Neuronal stem cell (in vitro differentiated cells): ENCODE results near the gene ANKZF1.
A peak's percentile ranks its signal among the peaks of the same experiment; 100 is the strongest.

Experiments
- DNase-seq: peaks from one replicate; pipeline ENCODE4 v3.0.0-alpha.2; 2013; ENCODE audit warnings: low spot score
- H2AFZ ChIP-seq: one replicate; pipeline ENCODE4 v1.6.1; 2013; ENCODE audit warnings: mild to moderate bottlenecking, low read length, inconsistent platforms
- H2AK5ac ChIP-seq: 2 replicates; pipeline ENCODE4 v1.6.1; 2013; ENCODE audit warnings: low read depth, mild to moderate bottlenecking, inconsistent platforms, low read length, moderate library complexity, mixed read lengths
- H2BK120ac ChIP-seq: 2 replicates; pipeline ENCODE4 v1.6.1; 2013; ENCODE audit warnings: low read depth, mild to moderate bottlenecking, inconsistent platforms, low read length, moderate library complexity, mixed read lengths
- H2BK12ac ChIP-seq: one replicate; pipeline ENCODE4 v1.6.1; 2013; ENCODE audit warnings: low read length, inconsistent platforms
- H2BK15ac ChIP-seq: 2 replicates; pipeline ENCODE4 v1.6.1; 2013; ENCODE audit warnings: mild to moderate bottlenecking, low read length, inconsistent platforms, mixed read lengths
- H2BK5ac ChIP-seq: one replicate; pipeline ENCODE4 v1.6.1; 2013; ENCODE audit warnings: inconsistent platforms, mild to moderate bottlenecking, low read length, moderate library complexity
- H3K14ac ChIP-seq: one replicate; pipeline ENCODE4 v1.6.1; 2013; ENCODE audit warnings: low read length, inconsistent platforms
- H3K18ac ChIP-seq: 2 replicates; pipeline ENCODE4 v1.6.1; 2013; ENCODE audit warnings: low read length, inconsistent platforms
- H3K23ac ChIP-seq: 2 replicates; pipeline ENCODE4 v1.6.1; 2013; ENCODE audit warnings: low read depth, mild to moderate bottlenecking, mixed read lengths, low read length, inconsistent platforms; ENCODE audit not compliant: poor library complexity
- H3K27ac ChIP-seq: replicated peaks from 3 replicates; pipeline ENCODE4 v1.5.1; 2013; ENCODE audit warnings: low read length, inconsistent platforms
- H3K27me3 ChIP-seq, 3 experiments: 2 replicates each; pipeline ENCODE4 v1.6.1; 2013; ENCODE audit warnings: low read length in 3 of 3, mild to moderate bottlenecking in 2 of 3, inconsistent platforms in 1 of 3, low read depth in 1 of 3, mixed read lengths in 1 of 3, moderate library complexity in 1 of 3; ENCODE audit not compliant: control insufficient read depth in 3 of 3, insufficient read depth in 3 of 3
- H3K36me3 ChIP-seq, 2 donors: replicated peaks in 1 of 2; 2 replicates each; pipeline ENCODE4 v1.6.1; 2013; ENCODE audit warnings: low read length in 2 of 2; ENCODE audit not compliant: control insufficient read depth in 2 of 2, insufficient read depth in 2 of 2
- H3K4ac ChIP-seq: 2 replicates; pipeline ENCODE4 v1.6.1; 2013; ENCODE audit warnings: inconsistent platforms, mild to moderate bottlenecking, low read length, moderate library complexity
- H3K4me1 ChIP-seq, 2 donors: 1 replicate in 1 of 2; 2 replicates in 1 of 2; pipeline ENCODE4 v1.6.1; 2013; ENCODE audit warnings: low read length in 2 of 2, low read depth in 1 of 2; ENCODE audit not compliant: control insufficient read depth in 2 of 2, insufficient read depth in 1 of 2
- H3K4me2 ChIP-seq: one replicate; pipeline ENCODE4 v1.6.1; 2013; ENCODE audit warnings: mild to moderate bottlenecking, low read length, inconsistent platforms; ENCODE audit not compliant: insufficient read depth, poor library complexity, severe bottlenecking
- H3K4me3 ChIP-seq, 2 donors: 2 replicates each; pipeline ENCODE4 v1.5.1; 2013; ENCODE audit warnings: low read length in 2 of 2, mild to moderate bottlenecking in 2 of 2, inconsistent platforms in 1 of 2, moderate library complexity in 1 of 2
- H3K79me1 ChIP-seq: one replicate; pipeline ENCODE4 v1.6.1; 2013; ENCODE audit warnings: low read depth, mild to moderate bottlenecking, inconsistent platforms, low read length, moderate library complexity
- H3K9ac ChIP-seq: one replicate; pipeline ENCODE4 v1.6.1; 2013; ENCODE audit warnings: mild to moderate bottlenecking, low read depth, low read length, inconsistent platforms; ENCODE audit not compliant: poor library complexity
- H3K9me3 ChIP-seq, 2 donors: replicated peaks in 1 of 2; 2 replicates each; pipeline versions ENCODE3 to v1.6.1; 2013; ENCODE audit warnings: low read length in 2 of 2, mild to moderate bottlenecking in 2 of 2, inconsistent platforms in 1 of 2, low read depth in 1 of 2, mixed read lengths in 1 of 2, moderate library complexity in 1 of 2; ENCODE audit not compliant: control insufficient read depth in 2 of 2, insufficient read depth in 1 of 2
- H4K8ac ChIP-seq: one replicate; pipeline ENCODE4 v1.6.1; 2013; ENCODE audit warnings: low read depth, mild to moderate bottlenecking, inconsistent platforms, low read length, moderate library complexity
- H4K91ac ChIP-seq: one replicate; pipeline ENCODE4 v1.6.1; 2013; ENCODE audit warnings: low read length, low read depth, mild to moderate bottlenecking, inconsistent platforms; ENCODE audit not compliant: poor library complexity
- WGBS, 2 donors: extraction: QIAGEN DNeasy Blood & Tissue Kit; methylation state at CpG; one replicate each; pipeline ENCODE4 v1.1.7; 2013; ENCODE audit warnings: missing lambda C conversion rate in 2 of 2, mixed read lengths in 1 of 2; ENCODE audit not compliant: insufficient read length in 2 of 2, insufficient replicate concordance in 1 of 2; ENCODE audit errors: extremely low coverage in 2 of 2; 5-methylcytosine and 5-hydroxymethylcytosine counted together

Gene ANKZF1

DNA sequence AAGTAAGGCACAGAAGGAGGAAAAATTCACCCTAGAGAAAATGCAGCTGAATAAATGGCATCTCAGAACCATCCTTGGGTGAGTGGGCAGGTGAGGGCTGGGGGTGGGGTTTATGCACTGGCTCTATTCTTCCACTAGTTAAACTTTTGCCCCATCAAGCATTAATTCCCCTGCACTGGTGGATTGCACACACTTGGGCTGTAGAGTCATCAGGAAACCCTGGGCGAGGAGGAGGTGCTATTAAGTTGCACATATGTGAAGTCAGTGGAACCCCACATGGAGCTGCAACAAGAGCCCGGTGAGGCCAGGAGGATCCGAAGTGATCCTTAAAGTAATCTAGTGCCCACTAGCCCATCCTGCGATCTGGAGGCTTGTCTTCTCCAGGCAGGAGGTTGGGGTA, 42.8 kb downstream of the ANKZF1 start:
- Histone ChIP-seq H3K4me1 (peaks cover 3 to 8% of the 10 kb centered on the region in 2 donors), H3K18ac (no peak overlapping the region), H3K36me3 (no peaks in the 10 kb centered on the region), H2BK12ac (no peak overlapping the region), H3K27ac (no peak overlapping the region), H3K9me3 (no peaks in the 10 kb centered on the region), H4K91ac (no peak overlapping the region), H2AK5ac (no peak overlapping the region), H3K14ac (no peak overlapping the region), H3K79me1 (peaks cover 3% of the 10 kb centered on the region), H2BK5ac (no peak overlapping the region), H3K9ac (no peak overlapping the region), H3K4me2 (no peak overlapping the region), H4K8ac (no peak overlapping the region), H3K23ac (no peak overlapping the region), H3K4ac (no peak overlapping the region), H3K4me3 (no peak overlapping the region), H2BK120ac (no peak overlapping the region), H2AFZ (no peak overlapping the region), H2BK15ac (no peak overlapping the region), H3K27me3 (peaks cover 0 to 46% (median 2%) of the 10 kb centered on the region in 3 experiments)
- no CpG with 5 or more reads among the region's 4 CpGs for WGBS, 2 donors
- DNase-seq = no peak

DNA sequence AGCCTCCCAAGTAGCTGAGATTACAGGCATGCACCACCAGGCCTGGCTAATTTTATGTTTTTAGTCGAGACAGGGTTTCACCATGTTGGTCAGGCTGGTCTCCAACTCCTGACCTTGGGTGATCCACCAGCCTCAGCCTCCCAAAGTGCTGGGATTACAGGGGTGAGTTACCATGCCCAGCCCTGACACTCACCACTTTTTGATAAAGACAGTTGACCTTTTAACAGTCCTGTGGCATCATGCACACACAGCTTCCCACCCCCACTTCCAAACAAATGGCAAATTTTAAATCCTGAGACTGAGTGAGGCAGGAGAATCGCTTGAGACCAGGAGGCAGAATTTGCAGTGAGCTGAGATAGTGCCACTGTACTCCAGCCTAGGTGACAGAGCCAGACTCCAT, 43.4 kb downstream of the ANKZF1 start:
- Histone ChIP-seq H4K91ac (no peak overlapping the region), H3K4ac (no peak overlapping the region), H2BK5ac (no peak overlapping the region), H2BK15ac (no peak overlapping the region), H3K27ac (no peak overlapping the region), H2AK5ac (no peak overlapping the region), H3K14ac (no peak overlapping the region), H3K9ac (no peak overlapping the region), H4K8ac (peak overlapping the region; percentile 31), H3K4me2 (no peak overlapping the region), H3K18ac (no peak overlapping the region), H2AFZ (no peak overlapping the region), H3K9me3 (no peaks in the 10 kb centered on the region), H2BK120ac (no peak overlapping the region), H3K4me1 (peaks cover 8 to 11% of the 10 kb centered on the region in 2 donors), H3K23ac (no peak overlapping the region), H3K36me3 (no peaks in the 10 kb centered on the region), H3K4me3 (no peak overlapping the region), H3K79me1 (peaks cover 3% of the 10 kb centered on the region), H2BK12ac (no peak overlapping the region), H3K27me3 (peaks cover 0 to 45% (median 5%) of the 10 kb centered on the region in 3 experiments)
- no peak for DNase-seq
- no CpG with 5 or more reads among the region's 2 CpGs for WGBS, 2 donors

DNA sequence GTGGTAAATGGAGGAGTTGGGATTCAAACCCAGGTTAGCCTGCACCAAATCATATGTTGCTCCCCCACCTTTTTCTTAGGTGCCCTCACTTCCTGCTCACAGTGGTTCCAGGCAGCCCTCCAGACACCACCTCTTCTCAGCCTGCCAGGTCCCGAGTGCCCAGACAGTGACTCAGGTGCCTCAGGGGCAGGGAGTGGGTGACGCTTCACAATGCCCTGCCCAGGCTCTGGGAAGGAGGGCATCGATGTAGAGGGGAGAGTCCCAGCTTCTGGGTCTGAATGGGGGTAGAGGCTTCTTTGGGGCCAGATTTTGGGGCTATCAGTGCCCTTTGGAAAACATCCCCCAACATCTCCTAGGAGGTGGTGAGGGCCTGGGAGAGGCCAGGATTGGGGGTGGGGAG, 44.3 kb downstream of the ANKZF1 start:
- Histone ChIP-seq H2BK15ac (peak overlapping the region; percentile 65), H3K4me3 (no peak overlapping the region), H3K4me1 (peaks cover 15 to 20% of the 10 kb centered on the region in 2 donors), H3K36me3 (no peaks in the 10 kb centered on the region), H2BK5ac (no peak overlapping the region), H2AFZ (no peak overlapping the region), H2BK12ac (peak overlapping the region; percentile 14), H4K8ac (no peak overlapping the region), H3K9me3 (no peaks in the 10 kb centered on the region), H3K4ac (no peak overlapping the region), H2BK120ac (no peak overlapping the region), H2AK5ac (no peak overlapping the region), H3K14ac (no peak overlapping the region), H3K4me2 (no peak overlapping the region), H3K9ac (no peak overlapping the region), H3K18ac (peak overlapping the region; percentile 65), H3K79me1 (peaks cover 3% of the 10 kb centered on the region), H4K91ac (no peak overlapping the region), H3K27ac (no peak overlapping the region), H3K23ac (peak overlapping the region; percentile 3), H3K27me3 (peaks cover 0 to 42% (median 5%) of the 10 kb centered on the region in 3 experiments)
- no peak for DNase-seq
- no CpG with 5 or more reads among the region's 3 CpGs for WGBS, 2 donors

DNA sequence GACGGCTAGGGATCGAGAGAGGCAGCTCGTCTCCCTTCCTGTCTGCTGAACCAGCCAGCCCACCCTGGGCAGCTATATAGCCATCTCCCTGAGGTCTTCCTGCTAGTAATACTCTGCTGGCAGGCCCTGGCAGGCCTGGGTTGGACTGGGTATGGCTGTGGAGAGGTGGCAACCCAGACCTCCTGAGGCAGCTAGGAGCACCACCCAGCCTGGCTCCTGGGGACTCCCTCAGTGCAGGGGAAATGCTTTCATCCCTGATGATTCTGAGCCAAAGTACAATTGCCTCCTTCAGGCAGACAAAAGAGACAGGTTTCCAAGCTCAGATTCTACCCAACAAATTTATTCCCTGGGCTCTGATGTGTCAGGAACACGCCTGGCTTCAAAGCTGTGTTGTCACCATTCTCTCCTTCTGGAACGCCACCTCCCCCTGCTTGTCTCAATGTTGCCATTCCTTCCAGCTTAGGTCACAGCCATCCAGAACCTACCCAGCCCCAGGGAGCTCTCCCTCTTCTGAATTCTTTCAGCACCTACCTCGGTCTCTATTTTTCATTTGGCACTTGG, 44.8 kb downstream of the ANKZF1 start:
- no CpG with 5 or more reads among the region's 6 CpGs for WGBS, 2 donors
- no peaks in the 10 kb centered on the region for H3K36me3 ChIP-seq
- peaks cover 15 to 20% of the 10 kb centered on the region in 2 donors for H3K4me1 ChIP-seq
- no peak for DNase-seq
- no peak overlapping the region for H4K8ac ChIP-seq
- no peak overlapping the region for H2AK5ac ChIP-seq
- peaks cover 0 to 37% (median 3%) of the 10 kb centered on the region in 3 experiments for H3K27me3 ChIP-seq
- H3K9me3 ChIP-seq = no peaks in the 10 kb centered on the region
- no peak overlapping the region for H2BK120ac ChIP-seq
- H3K27ac ChIP-seq = no peak overlapping the region
- no peak overlapping the region for H3K4me2 ChIP-seq
- no peak overlapping the region for H3K14ac ChIP-seq
- H4K91ac ChIP-seq = no peak overlapping the region
- peaks cover 3% of the 10 kb centered on the region for H3K79me1 ChIP-seq
- no peak overlapping the region for H2BK12ac ChIP-seq
- H2BK15ac ChIP-seq = no peak overlapping the region
- no peak overlapping the region for H3K9ac ChIP-seq
- H2BK5ac ChIP-seq = no peak overlapping the region
- H3K18ac ChIP-seq = peak overlapping the region; percentile 38
- no peak overlapping the region for H3K4me3 ChIP-seq
- peak overlapping the region; percentile 3 for H3K23ac ChIP-seq
- peak overlapping the region; percentile 3 for H2AFZ ChIP-seq
- no peak overlapping the region for H3K4ac ChIP-seq
